HL-60 (cell line): ENCODE results near the gene ADAMTS15.

ENCODE experiments used
- DNase-seq, 2 experiments: peaks; one replicate each; pipeline ENCODE4 v3.0.0-alpha.2; 2010 to 2020; ENCODE audit warnings: low read depth in 1 of 2, low spot score in 1 of 2
- H3K27ac ChIP-seq: fragments of 250-450 bp; sonication (Bioruptor Pico); replicated peaks from 2 replicates; pipeline ENCODE4 v1.5.1; 2020; ENCODE audit warnings: mild to moderate bottlenecking, moderate library complexity
- H3K27me3 ChIP-seq: fragments of 250-450 bp; sonication (Bioruptor Pico); 2 replicates; pipeline ENCODE4 v1.5.1; 2021; ENCODE audit warnings: mild to moderate bottlenecking, moderate library complexity; ENCODE audit not compliant: insufficient read depth, poor library complexity, severe bottlenecking
- H3K4me3 ChIP-seq: replicated peaks from 2 replicates; pipeline ENCODE4 v1.5.1; 2011; ENCODE audit warnings: mild to moderate bottlenecking, control low read depth, low read length; ENCODE audit not compliant: insufficient read depth
- GABPA ChIP-seq: IDR thresholded peaks from 2 replicates; pipeline ENCODE4 v1.6.1; 2012; ENCODE audit warnings: low read depth
- POLR2AphosphoS5 ChIP-seq: IDR thresholded peaks from 2 replicates; pipeline ENCODE4 v1.6.1; 2012; ENCODE audit warnings: low read depth
- SPI1 ChIP-seq: IDR thresholded peaks from 2 replicates; pipeline ENCODE4 v1.6.1; 2012; ENCODE audit warnings: low read depth, mild to moderate bottlenecking, borderline replicate concordance
- TF ChIP-seq, protein P1 (sequence below): IDR thresholded peaks from 2 replicates; pipeline ENCODE4 v1.6.1; 2012; ENCODE audit warnings: low read depth; ENCODE audit not compliant: insufficient replicate concordance
- TF ChIP-seq, protein P2 (sequence below): IDR thresholded peaks from one replicate; pipeline ENCODE4 v1.5.1; 2011; ENCODE audit warnings: low read length, control low read depth, inconsistent platforms; ENCODE audit not compliant: insufficient read depth

The ADAMTS15 gene

DNA sequence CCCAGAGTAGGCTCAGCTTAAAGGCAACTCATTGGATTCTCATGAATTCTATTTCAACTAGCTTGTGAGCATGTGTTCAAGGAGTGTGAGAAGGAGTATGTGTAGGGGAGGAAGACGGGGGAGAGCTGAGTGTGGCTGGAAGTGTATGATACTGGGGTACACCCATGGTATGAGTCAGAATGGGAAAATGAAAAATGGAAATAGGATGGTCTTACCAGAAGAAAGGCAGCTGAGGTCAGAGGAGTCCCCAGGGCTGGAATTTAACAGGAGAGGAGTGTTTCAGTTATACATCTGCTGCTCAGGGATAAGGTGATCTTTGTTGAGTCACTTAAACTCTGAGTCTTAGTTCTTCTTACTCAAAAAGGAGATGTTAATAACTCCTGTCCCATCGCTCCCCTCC, 6.7 kb upstream of the ADAMTS15 start:
- no peak overlapping the region for H3K27ac ChIP-seq
- no peak for DNase-seq
- TF ChIP-seq, protein P1, sequence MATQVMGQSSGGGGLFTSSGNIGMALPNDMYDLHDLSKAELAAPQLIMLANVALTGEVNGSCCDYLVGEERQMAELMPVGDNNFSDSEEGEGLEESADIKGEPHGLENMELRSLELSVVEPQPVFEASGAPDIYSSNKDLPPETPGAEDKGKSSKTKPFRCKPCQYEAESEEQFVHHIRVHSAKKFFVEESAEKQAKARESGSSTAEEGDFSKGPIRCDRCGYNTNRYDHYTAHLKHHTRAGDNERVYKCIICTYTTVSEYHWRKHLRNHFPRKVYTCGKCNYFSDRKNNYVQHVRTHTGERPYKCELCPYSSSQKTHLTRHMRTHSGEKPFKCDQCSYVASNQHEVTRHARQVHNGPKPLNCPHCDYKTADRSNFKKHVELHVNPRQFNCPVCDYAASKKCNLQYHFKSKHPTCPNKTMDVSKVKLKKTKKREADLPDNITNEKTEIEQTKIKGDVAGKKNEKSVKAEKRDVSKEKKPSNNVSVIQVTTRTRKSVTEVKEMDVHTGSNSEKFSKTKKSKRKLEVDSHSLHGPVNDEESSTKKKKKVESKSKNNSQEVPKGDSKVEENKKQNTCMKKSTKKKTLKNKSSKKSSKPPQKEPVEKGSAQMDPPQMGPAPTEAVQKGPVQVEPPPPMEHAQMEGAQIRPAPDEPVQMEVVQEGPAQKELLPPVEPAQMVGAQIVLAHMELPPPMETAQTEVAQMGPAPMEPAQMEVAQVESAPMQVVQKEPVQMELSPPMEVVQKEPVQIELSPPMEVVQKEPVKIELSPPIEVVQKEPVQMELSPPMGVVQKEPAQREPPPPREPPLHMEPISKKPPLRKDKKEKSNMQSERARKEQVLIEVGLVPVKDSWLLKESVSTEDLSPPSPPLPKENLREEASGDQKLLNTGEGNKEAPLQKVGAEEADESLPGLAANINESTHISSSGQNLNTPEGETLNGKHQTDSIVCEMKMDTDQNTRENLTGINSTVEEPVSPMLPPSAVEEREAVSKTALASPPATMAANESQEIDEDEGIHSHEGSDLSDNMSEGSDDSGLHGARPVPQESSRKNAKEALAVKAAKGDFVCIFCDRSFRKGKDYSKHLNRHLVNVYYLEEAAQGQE = no peak
- no peak for TF ChIP-seq SPI1
- no peak for TF ChIP-seq GABPA
- TF ChIP-seq POLR2AphosphoS5 = no peak
- TF ChIP-seq, protein P2, sequence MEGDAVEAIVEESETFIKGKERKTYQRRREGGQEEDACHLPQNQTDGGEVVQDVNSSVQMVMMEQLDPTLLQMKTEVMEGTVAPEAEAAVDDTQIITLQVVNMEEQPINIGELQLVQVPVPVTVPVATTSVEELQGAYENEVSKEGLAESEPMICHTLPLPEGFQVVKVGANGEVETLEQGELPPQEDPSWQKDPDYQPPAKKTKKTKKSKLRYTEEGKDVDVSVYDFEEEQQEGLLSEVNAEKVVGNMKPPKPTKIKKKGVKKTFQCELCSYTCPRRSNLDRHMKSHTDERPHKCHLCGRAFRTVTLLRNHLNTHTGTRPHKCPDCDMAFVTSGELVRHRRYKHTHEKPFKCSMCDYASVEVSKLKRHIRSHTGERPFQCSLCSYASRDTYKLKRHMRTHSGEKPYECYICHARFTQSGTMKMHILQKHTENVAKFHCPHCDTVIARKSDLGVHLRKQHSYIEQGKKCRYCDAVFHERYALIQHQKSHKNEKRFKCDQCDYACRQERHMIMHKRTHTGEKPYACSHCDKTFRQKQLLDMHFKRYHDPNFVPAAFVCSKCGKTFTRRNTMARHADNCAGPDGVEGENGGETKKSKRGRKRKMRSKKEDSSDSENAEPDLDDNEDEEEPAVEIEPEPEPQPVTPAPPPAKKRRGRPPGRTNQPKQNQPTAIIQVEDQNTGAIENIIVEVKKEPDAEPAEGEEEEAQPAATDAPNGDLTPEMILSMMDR = no peak
- no peak overlapping the region for H3K4me3 ChIP-seq
- H3K27me3 ChIP-seq = peaks cover 6% of the 10 kb centered on the region

DNA sequence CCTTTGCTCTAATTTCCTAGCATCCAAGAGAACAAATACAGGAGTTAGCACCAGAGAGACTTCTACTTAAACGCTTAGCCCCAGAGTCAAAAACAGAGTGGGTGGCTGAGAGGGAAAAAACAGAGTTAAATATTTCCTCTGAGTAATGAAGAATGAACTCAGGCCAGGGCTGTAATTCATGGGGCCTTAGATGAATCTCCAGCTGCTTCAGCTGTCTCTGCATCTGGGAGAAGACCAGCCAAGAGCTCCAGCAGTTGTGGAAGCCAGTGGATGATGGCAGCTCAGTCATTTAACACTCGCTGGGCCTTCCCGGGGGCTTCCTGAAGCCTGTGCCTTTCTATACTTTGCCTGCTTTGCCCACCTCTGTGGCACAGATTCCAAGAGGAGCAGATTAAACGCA, 5.7 kb upstream of the ADAMTS15 start:
- TF ChIP-seq SPI1 (no peak), POLR2AphosphoS5 (no peak), GABPA (no peak)
- TF ChIP-seq, protein P1 = no peak
- TF ChIP-seq, protein P2 = no peak
- Histone ChIP-seq H3K27me3 (peaks cover 10% of the 10 kb centered on the region), H3K4me3 (no peak overlapping the region), H3K27ac (no peak overlapping the region)
- DNase-seq = no peak

DNA sequence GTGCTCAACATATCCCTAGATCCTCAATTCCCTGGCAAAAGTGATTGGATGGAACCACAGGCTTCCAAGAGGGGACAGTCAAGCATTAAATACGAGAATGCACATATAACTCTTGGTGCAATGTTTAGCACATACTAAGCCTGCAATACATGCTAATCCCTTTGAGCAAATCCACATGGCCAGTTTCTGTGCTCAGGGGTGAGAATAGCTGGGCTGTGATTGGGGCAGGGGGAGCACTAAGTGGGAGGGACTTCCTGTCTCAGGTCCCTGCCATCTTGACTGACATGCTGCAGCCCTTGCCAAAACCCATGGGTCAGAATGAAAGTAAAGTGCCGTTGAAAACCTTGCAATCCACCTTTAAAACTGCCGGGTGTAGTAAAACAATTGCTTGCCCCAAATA, 2.7 kb upstream of the ADAMTS15 start:
- H3K27me3 ChIP-seq = peaks cover 39% of the 10 kb centered on the region
- TF ChIP-seq, protein P1 = no peak
- TF ChIP-seq SPI1 (no peak), GABPA (no peak), POLR2AphosphoS5 (no peak)
- TF ChIP-seq, protein P2 = no peak
- no peak overlapping the region for H3K27ac ChIP-seq
- no peak overlapping the region for H3K4me3 ChIP-seq
- DNase-seq = no peak
